HG03575 (cell line): ENCODE results near the gene SESN3.
"Not testable (repeated sequence)": the region's sequence is repeated elsewhere in the genome, so short reads cannot be mapped to it uniquely, and the experiment has no call there.

Experiments used
- ATAC-seq: cut with Tn5 transposase; IDR thresholded peaks from one replicate; pipeline ENCODE4 v1.9.1; 2021; ENCODE audit not compliant: unreplicated experiment, insufficient number of reproducible peaks, low FRiP score; ENCODE audit errors: extremely low read depth

Gene SESN3

GRCh38 chr11:95231127-95231880 is at the start of gene SESN3:
Gene SESN3 (minus strand): TSS chr11:95231202. CDS start chr11:95230860, 342 bp downstream.
- peak; percentile 97 for ATAC-seq

GRCh38 chr11:95279921-95280868 is 49.2 kb upstream of the SESN3 start:
- ATAC-seq = no peak

- ATAC-seq = no peak
Measured at GRCh38 chr11:95277868-95278267, 46.9 kb upstream of the SESN3 start.

- ATAC-seq = no peak
Measured at GRCh38 chr11:95276139-95276538, 45.1 kb upstream of the SESN3 start.

GRCh38 chr11:95273618-95274017 is 42.6 kb upstream of the SESN3 start:
- ATAC-seq = not testable (repeated sequence)

GRCh38 chr11:95269036-95269819 is 38.2 kb upstream of the SESN3 start:
- no peak for ATAC-seq

GRCh38 chr11:95268391-95268790 is 37.4 kb upstream of the SESN3 start:
- no peak for ATAC-seq

GRCh38 chr11:95267601-95268213 is 36.7 kb upstream of the SESN3 start:
- ATAC-seq = no peak

- ATAC-seq = no peak
Measured at GRCh38 chr11:95266751-95267374, 35.9 kb upstream of the SESN3 start.

- ATAC-seq = no peak
Measured at GRCh38 chr11:95264881-95265280, 33.9 kb upstream of the SESN3 start.

- ATAC-seq = no peak
Measured at GRCh38 chr11:95262994-95263765, 32.2 kb upstream of the SESN3 start.

- ATAC-seq = no peak
Measured at GRCh38 chr11:95257456-95257971, 26.5 kb upstream of the SESN3 start.

- no peak for ATAC-seq
Measured at GRCh38 chr11:95256321-95256779, 25.3 kb upstream of the SESN3 start.

GRCh38 chr11:95255251-95256145 is 24.5 kb upstream of the SESN3 start:
- no peak for ATAC-seq

GRCh38 chr11:95254716-95255115 is 23.7 kb upstream of the SESN3 start:
- ATAC-seq = peak; percentile 5

GRCh38 chr11:95254131-95254704 is 23.2 kb upstream of the SESN3 start:
- ATAC-seq = peak; percentile 99
